NCI-H1930 (cell line): Measurements from ENCODE around the gene NEGR1.
A peak's percentile ranks its signal among the peaks of the same experiment; 100 is the strongest.

Experiments
- DNase-seq, 2 experiments: peaks; one replicate each; lab custom pipeline; 2025; lab: John Stamatoyannopoulos, UW

Gene NEGR1

GRCh38 chr1:71630073-71630472 lies 652.3 kb downstream of the NEGR1 start:
- no peak for DNase-seq

- no peak for DNase-seq
Observed at GRCh38 chr1:71625004-71625403, 657.3 kb downstream of the NEGR1 start.

GRCh38 chr1:71623888-71624287 lies 658.5 kb downstream of the NEGR1 start:
- DNase-seq: no peak

GRCh38 chr1:71621785-71622184 lies 660.6 kb downstream of the NEGR1 start:
- DNase-seq: peak; percentile 5 to 23

- DNase-seq: no peak
Observed at GRCh38 chr1:71618766-71619530, 663.4 kb downstream of the NEGR1 start.

GRCh38 chr1:71618191-71618590 lies 664.1 kb downstream of the NEGR1 start:
- no peak for DNase-seq

- no peak for DNase-seq
Observed at GRCh38 chr1:71610476-71610875, 671.9 kb downstream of the NEGR1 start.

GRCh38 chr1:71603044-71603776 lies 679.1 kb downstream of the NEGR1 start:
- no peak for DNase-seq

- no peak for DNase-seq
Observed at GRCh38 chr1:71600023-71600422, 682.3 kb downstream of the NEGR1 start.

- no peak for DNase-seq
Observed at GRCh38 chr1:71599306-71599705, 683.0 kb downstream of the NEGR1 start.

GRCh38 chr1:71593523-71593922 lies 688.8 kb downstream of the NEGR1 start:
- DNase-seq: no peak

- DNase-seq: no peak
Observed at GRCh38 chr1:71592646-71593274, 689.6 kb downstream of the NEGR1 start.

GRCh38 chr1:71589005-71589404 lies 693.3 kb downstream of the NEGR1 start:
- no peak for DNase-seq

- no peak for DNase-seq
Observed at GRCh38 chr1:71587961-71588360, 694.4 kb downstream of the NEGR1 start.

- no peak for DNase-seq
Observed at GRCh38 chr1:71586030-71586429, 696.3 kb downstream of the NEGR1 start.

GRCh38 chr1:71583756-71584155 lies 698.6 kb downstream of the NEGR1 start:
- no peak for DNase-seq

- DNase-seq: no peak
Observed at GRCh38 chr1:71582673-71583072, 699.7 kb downstream of the NEGR1 start.

- DNase-seq: peak in 1 of 2 experiments; percentile 28
Observed at GRCh38 chr1:71577451-71578131, 704.7 kb downstream of the NEGR1 start.

- DNase-seq: no peak
Observed at GRCh38 chr1:71572038-71572437, 710.3 kb downstream of the NEGR1 start.

GRCh38 chr1:71566413-71566812 lies 715.9 kb downstream of the NEGR1 start:
- DNase-seq: no peak

GRCh38 chr1:71565831-71566230 lies 716.5 kb downstream of the NEGR1 start:
- DNase-seq: no peak

GRCh38 chr1:71565262-71565661 lies 717.1 kb downstream of the NEGR1 start:
- no peak for DNase-seq
